ENCODE data around the gene ARRDC2. TPM values are rescaled to one million over a fixed set of nuclear protein-coding genes. Genes with fewer than 3 reads are reported as not detected.
A peak's percentile ranks its signal among the peaks of the same experiment; 100 is the strongest.

The ARRDC2 gene
- total and polyA plus RNA-seq, 2 of the 13 experiments (the other 11 are each of a cell fraction or from before 2014, with no cell fraction given), result 2.1 to 3.4 TPM

- FAIRE-seq (no peak), ATAC-seq (no peak; the same call in 2 of the 3 replicates)
- TF ChIP-seq TEAD3 (CRISPR knock-in tag; optimal IDR thresholded peaks at IDR 0.05; ENCODE audit: borderline replicate concordance), result peak; percentile 30
- no peak for TF ChIP-seq ZNF543 (CRISPR knock-in tag; IDR thresholded peaks at IDR 0.05)
- TF ChIP-seq ATF3 (CRISPR knock-in tag; IDR thresholded peaks at IDR 0.05), result peak; percentile 42
- peak; percentile 89 for TF ChIP-seq FOSL2 (CRISPR knock-in tag; IDR thresholded peaks at IDR 0.05)
- TF ChIP-seq RARA (CRISPR knock-in tag; IDR thresholded peaks at IDR 0.05), result peak; percentile 41
- TF ChIP-seq PHB2 (IDR thresholded peaks at IDR 0.05; ENCODE audit: partially characterized antibody), result no peak
These were observed 38.2 kb downstream of the ARRDC2 start for GRCh38 chr19:18046059-18046718.

DNA sequence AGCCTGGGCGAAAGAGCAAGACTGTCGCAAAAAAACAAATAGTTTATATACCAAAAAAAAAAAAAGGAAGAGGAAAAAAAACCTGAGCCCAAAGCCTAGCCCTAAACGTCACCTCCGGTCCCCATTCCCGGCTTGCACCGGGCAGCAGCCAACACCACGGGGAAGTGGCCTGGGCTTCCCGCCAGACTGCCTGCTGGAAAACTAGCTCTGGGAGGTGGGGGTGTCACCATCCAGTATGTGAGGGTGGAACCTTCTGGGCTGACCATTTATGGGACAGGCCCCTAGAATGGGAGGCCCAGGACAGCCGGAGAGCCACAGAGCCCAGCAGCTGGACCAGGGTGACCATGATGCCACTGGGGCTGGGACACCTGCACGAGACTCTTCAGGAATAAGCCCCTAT, 41.4 kb downstream of the ARRDC2 start:
- ATAC-seq (no peak), DNase-seq (ENCODE audit: low spot score) (no peak), FAIRE-seq (no peak)
- no TSS peak for BruUV-seq (replicated peaks)
- no peak overlapping the region for H3K9ac ChIP-seq (ENCODE audit: insufficient read depth, low read depth, low read length)
- peaks cover 0 to 19% of the 10 kb centered on the region in 2 experiments; a peak in 3 of 5 replicates for H3K27me3 ChIP-seq (ENCODE audit: control insufficient read depth in 1 of 2, insufficient read depth in 2 of 2, low read length in 2 of 2)
- no peaks in the 10 kb centered on the region for H3K79me2 ChIP-seq (ENCODE audit: insufficient read depth, low read length)
- POLR2A ChIA-PET, result no interaction called here
- whole genome bisulfite sequencing (ENCODE audit: low lambda C conversion rate), result 14% methylated on average over 7 of the region's 10 CpGs
- no peaks in the 10 kb centered on the region for H4K20me1 ChIP-seq (ENCODE audit: insufficient read depth, low read length)
- no peaks in the 10 kb centered on the region for H3K9me3 ChIP-seq (ENCODE audit: low read length)
- no peak overlapping the region for H3K27ac ChIP-seq (ENCODE audit: extremely low read length, insufficient read depth, low read length)
- intact Hi-C loops (cut with micrococcal nuclease; ENCODE audit: unreplicated experiment), result no loop called here
- H3K4me1 ChIP-seq (ENCODE audit: insufficient read depth, low read length), result peaks cover 22% of the 10 kb centered on the region
- peak; percentile 52 for TF ChIP-seq ZNF687 (CRISPR knock-in tag; IDR thresholded peaks at IDR 0.05)
- TF ChIP-seq ZNF143 (CRISPR knock-in tag; IDR thresholded peaks at IDR 0.05), result peak; percentile 67
- no peak for TF ChIP-seq ZFP62 (CRISPR knock-in tag; IDR thresholded peaks at IDR 0.05)
- TF ChIP-seq GABPA (IDR thresholded peaks at IDR 0.05; ENCODE audit: low read depth, low read length), result 0 out of 2 replicates have a peak, but pooled peaks have one; percentile 11
- TF ChIP-seq GABPA (CRISPR knock-in tag; IDR thresholded peaks at IDR 0.05; ENCODE audit: low read depth), result peak; percentile 62; the same call in 1 of the 2 replicates
- TF ChIP-seq GABPB1 (CRISPR knock-in tag; IDR thresholded peaks at IDR 0.05), result peak; percentile 51; the same call in 1 of the 2 replicates
- TF ChIP-seq E2F1 (CRISPR knock-in tag; IDR thresholded peaks at IDR 0.05), result no peak
- H3K36me3 ChIP-seq (replicated peaks in 1 of 2; ENCODE audit: control insufficient read depth in 1 of 2, insufficient read depth in 2 of 2, low read length in 2 of 2), result no peaks in the 10 kb centered on the region
- CTCF ChIA-PET (ENCODE audit: low intra/inter-chr PET ratio, low total read pairs), result no interaction called here
- H3K4me2 ChIP-seq (ENCODE audit: low read depth, low read length), result no peak overlapping the region
- no peak overlapping the region for H3K4me3 ChIP-seq (replicated peaks in 1 of 3; ENCODE audit: insufficient read depth in 1 of 3, low read depth in 2 of 3, low read length in 3 of 3)
- in situ Hi-C loops (cut with HindIII; ENCODE audit: extremely low pct_ligation_motif_present, low pct_unique_long_range_greater_than_20kb), result no loop called here
- H2AFZ ChIP-seq (ENCODE audit: low read length), result no peak overlapping the region

More at GRCh38 chr19:18046059-18046718, 38.2 kb downstream of the ARRDC2 start:
- no peak overlapping the region for H3K27ac ChIP-seq (ENCODE audit: extremely low read length, insufficient read depth, low read length)
- no peaks in the 10 kb centered on the region for H4K20me1 ChIP-seq (ENCODE audit: insufficient read depth, low read length)
- ChIA-PET POLR2A (no interaction called here), CTCF (ENCODE audit: low intra/inter-chr PET ratio, low total read pairs) (no interaction called here)
- BruUV-seq (replicated peaks), result no TSS peak
- intact Hi-C loops (cut with micrococcal nuclease; ENCODE audit: unreplicated experiment), result no loop called here
- no peaks in the 10 kb centered on the region for H3K79me2 ChIP-seq (ENCODE audit: insufficient read depth, low read length)
- H3K4me3 ChIP-seq (replicated peaks in 1 of 3; ENCODE audit: insufficient read depth in 1 of 3, low read depth in 2 of 3, low read length in 3 of 3), result no peak overlapping the region
- no peak overlapping the region for H3K9ac ChIP-seq (ENCODE audit: insufficient read depth, low read depth, low read length)
- in situ Hi-C loops (cut with HindIII; ENCODE audit: extremely low pct_ligation_motif_present, low pct_unique_long_range_greater_than_20kb), result no loop called here
- H3K9me3 ChIP-seq (ENCODE audit: low read length), result peaks cover under 1% of the 10 kb centered on the region; the same call in 1 of the 2 replicates
- peak; percentile 31 for DNase-seq (ENCODE audit: low spot score)
- no peak overlapping the region for H3K4me2 ChIP-seq (ENCODE audit: low read depth, low read length)
- H3K36me3 ChIP-seq (replicated peaks in 1 of 2; ENCODE audit: control insufficient read depth in 1 of 2, insufficient read depth in 2 of 2, low read length in 2 of 2), result no peaks in the 10 kb centered on the region
- peaks cover 22% of the 10 kb centered on the region for H3K4me1 ChIP-seq (ENCODE audit: insufficient read depth, low read length)
- no peak overlapping the region for H2AFZ ChIP-seq (ENCODE audit: low read length)
- WGBS (ENCODE audit: low lambda C conversion rate), result 14% methylated on average over 14 of the region's 14 CpGs
- H3K27me3 ChIP-seq (ENCODE audit: control insufficient read depth in 1 of 2, insufficient read depth in 2 of 2, low read length in 2 of 2), result peaks cover 0 to 26% of the 10 kb centered on the region in 2 experiments; a peak in 2 of 5 replicates
